ENCODE measurements around the gene DYSF.

GRCh38 chr2:71647356-71647755 lies 194.0 kb downstream of the DYSF start:
- TF ChIP-seq, protein P1, sequence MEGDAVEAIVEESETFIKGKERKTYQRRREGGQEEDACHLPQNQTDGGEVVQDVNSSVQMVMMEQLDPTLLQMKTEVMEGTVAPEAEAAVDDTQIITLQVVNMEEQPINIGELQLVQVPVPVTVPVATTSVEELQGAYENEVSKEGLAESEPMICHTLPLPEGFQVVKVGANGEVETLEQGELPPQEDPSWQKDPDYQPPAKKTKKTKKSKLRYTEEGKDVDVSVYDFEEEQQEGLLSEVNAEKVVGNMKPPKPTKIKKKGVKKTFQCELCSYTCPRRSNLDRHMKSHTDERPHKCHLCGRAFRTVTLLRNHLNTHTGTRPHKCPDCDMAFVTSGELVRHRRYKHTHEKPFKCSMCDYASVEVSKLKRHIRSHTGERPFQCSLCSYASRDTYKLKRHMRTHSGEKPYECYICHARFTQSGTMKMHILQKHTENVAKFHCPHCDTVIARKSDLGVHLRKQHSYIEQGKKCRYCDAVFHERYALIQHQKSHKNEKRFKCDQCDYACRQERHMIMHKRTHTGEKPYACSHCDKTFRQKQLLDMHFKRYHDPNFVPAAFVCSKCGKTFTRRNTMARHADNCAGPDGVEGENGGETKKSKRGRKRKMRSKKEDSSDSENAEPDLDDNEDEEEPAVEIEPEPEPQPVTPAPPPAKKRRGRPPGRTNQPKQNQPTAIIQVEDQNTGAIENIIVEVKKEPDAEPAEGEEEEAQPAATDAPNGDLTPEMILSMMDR (IDR thresholded peaks at IDR 0.05): no peak
- TF ChIP-seq POLR2A (IDR thresholded peaks at IDR 0.05): no peak
